Muscle layer of colon (tissue), 2 donors: Measurements from ENCODE around the gene MIDN.

ENCODE experiments used
- H3K27ac ChIP-seq: one replicate; pipeline ENCODE4 v1.7.0; 2013; ENCODE audit warnings: low read depth, mild to moderate bottlenecking, low read length, moderate library complexity
- H3K27me3 ChIP-seq, 2 donors: one replicate each; pipeline ENCODE4 v1.7.0; 2013; ENCODE audit warnings: low read length in 2 of 2, mild to moderate bottlenecking in 2 of 2; ENCODE audit not compliant: insufficient read depth in 2 of 2, control insufficient read depth in 1 of 2
- H3K36me3 ChIP-seq: one replicate; pipeline ENCODE4 v1.7.0; 2013; ENCODE audit warnings: mild to moderate bottlenecking, low read length; ENCODE audit not compliant: insufficient read depth
- H3K4me1 ChIP-seq: one replicate; pipeline ENCODE4 v1.7.0; 2013; ENCODE audit warnings: mild to moderate bottlenecking, low read length; ENCODE audit not compliant: insufficient read depth
- H3K4me3 ChIP-seq, 2 donors: one replicate each; pipeline ENCODE4 v1.7.0; 2013; ENCODE audit warnings: low read length in 2 of 2, low read depth in 1 of 2, mild to moderate bottlenecking in 1 of 2, moderate library complexity in 1 of 2
- H3K9ac ChIP-seq: one replicate; pipeline ENCODE4 v1.7.0; 2013; ENCODE audit warnings: low read length
- H3K9me3 ChIP-seq: one replicate; pipeline ENCODE4 v1.7.0; 2013; ENCODE audit warnings: mild to moderate bottlenecking, low read length
- donor health status: abdominal sarcoma.
- donor health status: Adenocarcinoma of cecum.

The MIDN gene

GRCh38 chr19:1237027-1237659 lies 11.2 kb upstream of the MIDN start:
- H3K27me3 ChIP-seq, result peaks cover 0 to 8% of the 10 kb centered on the region in 2 donors
- no peaks in the 10 kb centered on the region for H3K9me3 ChIP-seq
- H3K9ac ChIP-seq, result no peak overlapping the region
- no peak overlapping the region for H3K27ac ChIP-seq
- peak overlapping the region; percentile 53 to 54 for H3K4me3 ChIP-seq
- H3K36me3 ChIP-seq, result no peaks in the 10 kb centered on the region
- H3K4me1 ChIP-seq, result peaks cover 24% of the 10 kb centered on the region

- Histone ChIP-seq H3K9me3 (no peaks in the 10 kb centered on the region), H3K9ac (no peak within 1 kb of the TSS), H3K36me3 (no peaks in the 10 kb centered on the region), H3K27ac (peak within 1 kb of the TSS; percentile 71), H3K4me1 (peaks cover 24% of the 10 kb centered on the region), H3K4me3 (peak within 1 kb of the TSS; percentile 53 to 54), H3K27me3 (peaks cover 0 to 8% of the 10 kb centered on the region in 2 donors)
Observed at GRCh38 chr19:1237754-1238368, 10.5 kb upstream of the MIDN start, which contains the start of gene CBARP. CBARP (minus strand) TSS chr19:1238005; CDS start chr19:1236100, 1,905 bp downstream.

DNA sequence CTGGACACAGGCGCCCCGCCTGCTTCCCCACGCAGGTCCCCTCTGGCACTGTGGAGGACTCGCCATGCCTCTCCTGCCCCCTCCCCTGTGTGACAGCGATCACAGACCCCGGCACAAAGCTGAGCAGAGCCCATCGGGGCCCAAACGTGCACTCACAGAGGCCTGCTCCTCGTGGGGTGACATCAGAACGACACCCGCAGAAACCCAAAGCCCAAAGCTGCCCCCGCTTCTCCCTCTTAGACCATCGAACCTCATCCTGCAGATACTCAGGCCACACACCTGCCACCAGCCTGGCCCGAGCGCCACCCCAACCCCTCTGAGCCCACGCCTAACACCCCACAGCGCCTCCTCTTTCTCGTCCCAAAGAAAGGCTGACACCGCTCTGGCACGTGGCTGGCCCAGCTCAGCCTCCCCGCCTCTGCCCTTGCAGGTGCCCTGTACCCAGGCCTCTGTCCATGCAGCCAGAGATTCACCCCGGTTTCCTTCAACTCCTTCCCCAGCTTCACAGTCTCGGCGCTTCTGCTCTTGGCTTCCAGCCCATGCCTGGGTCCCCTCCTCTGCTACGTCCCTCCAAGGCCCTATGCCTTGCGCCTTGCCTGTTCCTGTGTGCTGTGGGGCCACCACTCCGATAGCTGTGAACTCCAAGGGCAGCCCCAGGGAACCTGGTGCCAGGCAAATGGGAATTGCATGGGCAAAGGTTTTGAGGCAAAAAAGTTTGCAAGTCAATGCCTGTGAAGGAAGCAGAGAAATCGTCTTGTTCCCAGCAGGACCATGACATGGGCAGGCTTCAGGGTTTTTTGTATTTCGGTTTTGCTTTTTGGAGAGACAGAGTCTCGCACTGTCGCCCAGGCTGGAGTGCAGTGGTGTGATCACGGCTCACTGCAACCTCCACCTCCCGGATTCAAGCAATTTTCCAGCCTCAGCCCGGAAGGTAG lies 9.7 kb upstream of the MIDN start:
- peaks cover 0 to 8% of the 10 kb centered on the region in 2 donors for H3K27me3 ChIP-seq
- H3K9me3 ChIP-seq, result no peaks in the 10 kb centered on the region
- H3K4me1 ChIP-seq, result peaks cover 27% of the 10 kb centered on the region
- peak overlapping the region; percentile 6 to 14 for H3K4me3 ChIP-seq
- no peak overlapping the region for H3K9ac ChIP-seq
- peaks cover under 1% of the 10 kb centered on the region for H3K36me3 ChIP-seq
- peak overlapping the region; percentile 71 for H3K27ac ChIP-seq

DNA sequence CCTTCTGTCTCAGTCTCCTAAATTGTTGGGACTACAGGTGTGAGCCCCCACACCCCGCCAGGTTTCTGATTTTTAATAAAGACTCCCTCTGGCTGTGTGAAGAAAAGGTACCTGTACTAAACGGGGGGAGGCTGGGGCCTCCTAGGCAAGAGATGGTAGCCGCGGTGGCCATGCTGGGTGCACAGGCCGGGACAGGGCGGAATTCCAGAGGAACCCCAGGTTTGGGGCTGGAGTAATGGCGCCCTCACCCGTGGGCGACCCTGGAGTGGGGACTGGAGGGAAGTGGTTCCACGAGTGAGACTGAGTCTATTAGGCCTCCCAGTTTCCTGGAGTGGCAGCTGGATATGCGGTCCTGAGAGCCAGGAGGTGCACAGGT lies 9.0 kb upstream of the MIDN start:
- Histone ChIP-seq H3K9ac (no peak overlapping the region), H3K4me1 (peaks cover 35% of the 10 kb centered on the region), H3K27me3 (peaks cover 0 to 8% of the 10 kb centered on the region in 2 donors), H3K36me3 (peaks cover 4% of the 10 kb centered on the region), H3K4me3 (no peak overlapping the region), H3K27ac (peak overlapping the region; percentile 81), H3K9me3 (no peaks in the 10 kb centered on the region)

- Histone ChIP-seq H3K36me3 (peaks cover 4% of the 10 kb centered on the region), H3K9ac (no peak overlapping the region), H3K4me3 (no peak overlapping the region), H3K27ac (peak overlapping the region; percentile 81), H3K4me1 (peaks cover 41% of the 10 kb centered on the region), H3K27me3 (peaks cover 0 to 8% of the 10 kb centered on the region in 2 donors), H3K9me3 (no peaks in the 10 kb centered on the region)
Observed at GRCh38 chr19:1239796-1240737, 8.3 kb upstream of the MIDN start.

DNA sequence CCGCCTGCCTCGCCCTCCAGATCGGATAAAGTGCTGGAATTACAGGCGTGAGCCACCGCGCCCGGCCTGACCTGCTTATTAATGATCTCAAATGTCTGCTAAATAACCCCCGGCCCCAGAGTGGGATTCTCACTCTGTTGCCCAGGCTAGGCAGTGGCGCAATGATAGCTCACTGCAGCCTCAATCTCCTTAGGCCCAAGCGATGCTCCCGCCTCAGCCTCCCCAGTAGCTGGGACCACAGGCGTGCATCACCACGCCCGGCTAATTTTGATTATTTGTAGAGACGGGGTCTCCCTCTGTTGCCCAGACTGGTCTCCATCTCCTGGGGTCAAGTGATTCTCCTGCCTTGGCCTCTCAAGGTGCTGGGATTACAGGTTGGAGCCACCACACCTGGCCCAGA lies 7.5 kb upstream of the MIDN start:
- no peak overlapping the region for H3K27ac ChIP-seq
- H3K4me1 ChIP-seq, result peaks cover 49% of the 10 kb centered on the region
- peaks cover 0 to 7% of the 10 kb centered on the region in 2 donors for H3K27me3 ChIP-seq
- H3K4me3 ChIP-seq, result peak overlapping the region in 1 of 2 donors; percentile 64
- peaks cover 4% of the 10 kb centered on the region for H3K36me3 ChIP-seq
- no peaks in the 10 kb centered on the region for H3K9me3 ChIP-seq
- no peak overlapping the region for H3K9ac ChIP-seq

DNA sequence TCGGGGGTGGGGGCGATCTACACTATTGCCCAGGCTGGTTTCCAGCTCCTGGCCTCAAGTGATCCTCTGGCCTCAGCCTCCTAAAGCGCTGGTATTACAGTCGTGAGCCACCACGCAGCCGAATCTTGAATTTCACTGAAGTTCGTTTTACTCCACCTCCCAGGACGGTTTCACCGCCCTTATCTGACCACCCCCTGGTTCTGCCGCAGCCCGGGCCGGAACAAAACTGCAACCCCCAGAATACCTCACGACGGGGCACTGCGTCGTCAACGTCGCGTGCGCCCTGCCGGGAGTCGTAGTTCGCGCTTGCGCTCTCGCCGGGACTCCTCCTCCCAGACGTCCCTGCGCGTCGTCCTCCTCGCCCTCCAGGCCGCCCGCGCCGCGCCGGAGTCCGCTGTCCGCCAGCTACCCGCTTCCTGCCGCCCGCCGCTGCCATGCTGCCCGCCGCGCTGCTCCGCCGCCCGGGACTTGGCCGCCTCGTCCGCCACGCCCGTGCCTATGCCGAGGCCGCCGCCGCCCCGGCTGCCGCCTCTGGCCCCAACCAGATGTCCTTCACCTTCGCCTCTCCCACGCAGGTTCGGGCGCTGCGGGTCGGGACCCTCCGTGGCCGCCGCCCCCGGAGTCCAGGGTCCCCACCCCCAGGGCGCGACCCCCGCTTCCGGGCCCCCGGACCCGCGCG lies 6.8 kb upstream of the MIDN start, which contains the start of gene ATP5F1D:
Gene ATP5F1D, plus strand, starts transcription at position 335 of the 679 bp plus-strand sequence. Its CDS starts 100 bp downstream, at position 435.
- peaks cover 55% of the 10 kb centered on the region for H3K4me1 ChIP-seq
- H3K9me3 ChIP-seq, result no peaks in the 10 kb centered on the region
- H3K36me3 ChIP-seq, result peaks cover 4% of the 10 kb centered on the region
- peak within 1 kb of the TSS; percentile 64 to 79 for H3K4me3 ChIP-seq
- H3K9ac ChIP-seq, result peak within 1 kb of the TSS; percentile 21
- peak within 1 kb of the TSS; percentile 97 for H3K27ac ChIP-seq
- H3K27me3 ChIP-seq, result peaks cover 0 to under 1% of the 10 kb centered on the region in 2 donors

DNA sequence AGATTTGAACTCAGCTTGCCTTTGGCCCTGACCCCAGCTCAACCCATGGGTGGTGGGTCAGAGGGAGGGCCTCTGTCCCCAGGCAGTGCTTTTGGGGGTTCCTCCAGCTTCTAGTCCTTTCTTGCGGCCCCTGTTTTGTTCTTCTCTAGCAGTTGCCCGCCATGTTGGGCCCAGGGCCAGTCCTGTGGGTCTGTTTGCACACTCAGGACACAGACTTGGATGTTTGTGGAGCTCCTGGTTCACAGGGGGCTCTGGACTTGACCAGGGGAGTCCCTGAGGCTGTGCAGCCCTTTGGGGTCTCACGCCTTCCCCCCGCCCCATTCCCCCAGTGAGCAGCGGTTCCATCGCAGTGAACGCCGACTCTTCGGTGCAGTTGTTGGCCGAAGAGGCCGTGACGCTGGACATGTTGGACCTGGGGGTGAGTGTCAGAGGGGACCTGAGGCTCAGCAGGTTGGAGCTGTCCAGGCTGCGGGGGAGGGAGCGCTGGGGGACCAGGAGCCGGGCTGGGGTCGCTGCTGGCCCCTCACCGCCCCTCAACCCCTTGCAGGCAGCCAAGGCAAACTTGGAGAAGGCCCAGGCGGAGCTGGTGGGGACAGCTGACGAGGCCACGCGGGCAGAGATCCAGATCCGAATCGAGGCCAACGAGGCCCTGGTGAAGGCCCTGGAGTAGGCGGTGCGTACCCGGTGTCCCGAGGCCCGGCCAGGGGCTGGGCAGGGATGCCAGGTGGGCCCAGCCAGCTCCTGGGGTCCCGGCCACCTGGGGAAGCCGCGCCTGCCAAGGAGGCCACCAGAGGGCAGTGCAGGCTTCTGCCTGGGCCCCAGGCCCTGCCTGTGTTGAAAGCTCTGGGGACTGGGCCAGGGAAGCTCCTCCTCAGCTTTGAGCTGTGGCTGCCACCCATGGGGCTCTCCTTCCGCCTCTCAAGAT lies 4.4 kb upstream of the MIDN start:
- Histone ChIP-seq H3K9ac (peak overlapping the region; percentile 57), H3K36me3 (peaks cover 4% of the 10 kb centered on the region), H3K4me3 (peak overlapping the region in 1 of 2 donors; percentile 35), H3K4me1 (peaks cover 59% of the 10 kb centered on the region), H3K27ac (peak overlapping the region; percentile 95), H3K9me3 (no peaks in the 10 kb centered on the region), H3K27me3 (no peaks in the 10 kb centered on the region)

- Histone ChIP-seq H3K27ac (peak overlapping the region; percentile 95), H3K4me3 (peak overlapping the region; percentile 32 to 35), H3K4me1 (peaks cover 59% of the 10 kb centered on the region), H3K27me3 (no peaks in the 10 kb centered on the region), H3K9me3 (no peaks in the 10 kb centered on the region), H3K36me3 (peaks cover 4% of the 10 kb centered on the region), H3K9ac (peak overlapping the region; percentile 57)
Observed at GRCh38 chr19:1244693-1245451, 3.5 kb upstream of the MIDN start.
